HUES64 (cell line): Measurements from ENCODE around the gene PKD1.

ENCODE experiments used
- H3K27ac ChIP-seq: 2 replicates; pipeline ENCODE4 v1.7.0; 2013; ENCODE audit warnings: low read depth, low read length, inconsistent platforms
- H3K27me3 ChIP-seq: 2 replicates; pipeline ENCODE4 v1.6.1; 2013; ENCODE audit warnings: mild to moderate bottlenecking, low read length; ENCODE audit not compliant: insufficient read depth
- H3K36me3 ChIP-seq: 2 replicates; pipeline ENCODE4 v1.6.1; 2013; ENCODE audit warnings: mild to moderate bottlenecking, low read length; ENCODE audit not compliant: insufficient read depth
- H3K4me1 ChIP-seq: 2 replicates; pipeline ENCODE4 v1.6.1; 2013; ENCODE audit warnings: mild to moderate bottlenecking, low read length, moderate library complexity; ENCODE audit not compliant: insufficient read depth
- H3K4me3 ChIP-seq: 2 replicates; pipeline ENCODE4 v1.5.1; 2013; ENCODE audit warnings: mild to moderate bottlenecking, low read length, moderate library complexity
- H3K9ac ChIP-seq: 2 replicates; pipeline ENCODE4 v1.6.1; 2013; ENCODE audit warnings: mild to moderate bottlenecking, low read depth, low read length
- H3K9me3 ChIP-seq: 2 replicates; pipeline ENCODE4 v1.6.1; 2013; ENCODE audit warnings: low read depth, low read length; ENCODE audit not compliant: insufficient read depth
- WGBS: fragments of 150-250, 120-280 bp; methylation state at CpG from one replicate; pipeline ENCODE4 v1.1.7; 2013; ENCODE audit warnings: missing lambda C conversion rate; 5-methylcytosine and 5-hydroxymethylcytosine counted together

PKD1 gene

DNA sequence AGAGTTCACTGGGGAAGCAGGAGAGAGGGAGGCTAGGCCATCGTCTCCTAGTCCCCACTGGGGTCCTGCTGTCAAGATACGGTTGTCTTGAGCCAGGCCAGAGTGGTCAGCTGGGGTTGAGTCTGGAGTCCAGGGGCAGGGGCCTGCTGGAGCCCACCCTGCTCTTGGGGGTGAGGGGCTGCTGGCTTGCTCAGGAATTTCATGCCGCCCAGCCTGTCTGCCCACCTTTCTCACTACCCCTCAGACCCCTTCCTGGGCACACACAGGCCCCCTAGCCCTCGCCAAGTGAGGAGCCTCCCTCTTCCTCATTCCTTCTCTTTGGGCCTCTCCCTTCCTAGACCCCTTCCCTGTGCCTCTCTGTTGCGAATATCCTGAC lies 21.1 kb upstream of the PKD1 start:
- H3K4me3 ChIP-seq, result peak overlapping the region; percentile 71
- H3K27me3 ChIP-seq, result no peaks in the 10 kb centered on the region
- no peaks in the 10 kb centered on the region for H3K9me3 ChIP-seq
- peaks cover 32% of the 10 kb centered on the region for H3K36me3 ChIP-seq
- peak overlapping the region; percentile 88 for H3K9ac ChIP-seq
- 76% methylated on average over 5 of the region's 5 CpGs for WGBS
- H3K27ac ChIP-seq, result no peak overlapping the region
- H3K4me1 ChIP-seq, result peaks cover 21% of the 10 kb centered on the region

DNA sequence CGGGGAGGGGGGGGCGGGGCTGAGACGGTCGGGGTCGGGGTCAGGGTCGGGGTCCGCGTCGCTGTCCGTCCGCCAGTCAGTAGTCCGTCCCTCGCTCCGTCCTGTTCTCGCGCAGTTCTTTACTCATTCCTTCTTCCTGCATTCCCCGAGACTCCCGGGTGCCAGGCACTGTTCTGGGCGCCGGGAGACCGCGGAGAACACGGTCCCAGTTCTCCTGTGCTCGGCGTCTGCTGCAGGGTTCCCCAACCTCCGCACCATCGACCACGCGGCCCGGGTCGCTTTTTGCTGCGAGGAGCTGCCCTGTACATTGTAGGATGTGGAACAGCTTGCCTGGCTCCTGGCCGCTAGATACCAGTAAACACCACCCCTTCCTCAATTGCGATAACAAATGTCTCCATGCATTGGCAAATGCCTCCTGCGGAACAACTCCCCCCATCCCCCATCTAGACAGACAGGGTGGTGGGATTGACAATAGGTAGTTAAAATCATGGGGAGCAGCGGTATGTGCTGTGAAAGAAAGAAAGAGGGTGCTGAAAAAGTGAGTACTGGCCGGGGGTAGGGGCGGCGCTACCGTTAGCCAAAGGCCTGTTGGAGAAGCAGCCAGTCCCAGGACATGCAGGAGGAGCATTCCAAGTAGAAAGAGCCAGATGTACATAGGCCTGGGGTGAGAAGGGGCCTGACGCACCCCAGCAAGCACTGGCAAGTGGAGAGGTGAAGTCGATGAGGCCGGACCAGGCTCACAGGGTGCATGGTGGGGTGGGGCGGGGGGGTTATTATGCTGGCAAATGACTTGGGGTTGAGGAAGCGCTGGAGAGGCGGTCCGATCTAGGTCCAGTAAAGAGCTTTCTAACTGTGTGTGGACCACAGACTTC lies 20.5 kb upstream of the PKD1 start:
- peak overlapping the region; percentile 53 for H3K27ac ChIP-seq
- peak overlapping the region; percentile 88 for H3K9ac ChIP-seq
- no peaks in the 10 kb centered on the region for H3K27me3 ChIP-seq
- peaks cover 35% of the 10 kb centered on the region for H3K36me3 ChIP-seq
- no peaks in the 10 kb centered on the region for H3K9me3 ChIP-seq
- peak overlapping the region; percentile 71 for H3K4me3 ChIP-seq
- peaks cover 21% of the 10 kb centered on the region for H3K4me1 ChIP-seq
- WGBS, result 7% methylated on average over 45 of the region's 47 CpGs

DNA sequence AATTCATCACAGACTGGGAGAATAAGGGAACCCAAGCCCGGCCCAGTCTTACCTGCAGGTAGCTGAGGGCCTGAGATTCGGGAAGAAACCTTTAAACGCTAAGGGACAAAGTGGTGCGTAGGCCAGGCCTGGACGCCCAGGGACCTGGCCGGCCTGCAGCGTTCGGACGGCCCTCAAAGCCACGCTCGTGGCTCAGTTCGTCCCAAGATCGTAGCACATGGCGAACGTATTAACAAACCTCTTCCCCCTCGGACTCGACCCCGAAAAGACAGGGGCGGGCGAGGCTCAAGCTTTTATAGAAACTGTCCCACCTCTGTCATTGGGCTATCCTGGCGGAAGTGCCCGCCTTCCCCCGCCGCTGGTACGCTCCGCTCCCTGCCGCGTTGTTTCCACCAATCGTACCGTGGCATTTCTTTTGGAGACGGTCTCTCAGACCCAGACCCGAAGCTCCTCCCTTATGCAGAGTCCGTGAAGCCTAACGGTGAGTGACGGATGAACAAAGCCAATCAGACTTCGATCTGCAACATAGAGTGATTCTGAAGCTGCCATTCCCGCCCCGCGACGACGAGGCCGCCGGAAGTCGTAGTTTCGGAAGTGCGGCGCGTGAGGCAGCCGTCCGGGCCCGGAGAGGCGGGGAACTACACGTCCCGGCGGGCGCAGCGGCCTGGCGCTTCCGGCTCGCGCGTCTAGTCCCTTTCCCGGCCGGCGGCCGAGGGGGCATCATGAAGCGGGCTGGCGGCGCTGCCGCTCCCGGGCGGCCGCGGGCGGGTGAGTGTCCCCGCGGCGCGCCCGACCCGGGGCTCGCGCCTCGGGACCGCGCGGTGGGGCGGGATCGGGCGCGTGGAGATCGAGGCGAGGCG lies 19.6 kb upstream of the PKD1 start, which contains the start of gene TRAF7:
TRAF7 (plus strand) TSS at position 692 of the 860 bp plus-strand sequence. CDS start 8,139 bp downstream, outside the sequence.
- peak within 1 kb of the TSS; percentile 94 for H3K4me3 ChIP-seq
- H3K36me3 ChIP-seq, result peaks cover 35% of the 10 kb centered on the region
- H3K27ac ChIP-seq, result peak within 1 kb of the TSS; percentile 93
- peak within 1 kb of the TSS; percentile 100 for H3K9ac ChIP-seq
- no peaks in the 10 kb centered on the region for H3K27me3 ChIP-seq
- H3K9me3 ChIP-seq, result no peaks in the 10 kb centered on the region
- WGBS, result under 1% methylated on average over 82 of the region's 94 CpGs
- peaks cover 20% of the 10 kb centered on the region for H3K4me1 ChIP-seq

DNA sequence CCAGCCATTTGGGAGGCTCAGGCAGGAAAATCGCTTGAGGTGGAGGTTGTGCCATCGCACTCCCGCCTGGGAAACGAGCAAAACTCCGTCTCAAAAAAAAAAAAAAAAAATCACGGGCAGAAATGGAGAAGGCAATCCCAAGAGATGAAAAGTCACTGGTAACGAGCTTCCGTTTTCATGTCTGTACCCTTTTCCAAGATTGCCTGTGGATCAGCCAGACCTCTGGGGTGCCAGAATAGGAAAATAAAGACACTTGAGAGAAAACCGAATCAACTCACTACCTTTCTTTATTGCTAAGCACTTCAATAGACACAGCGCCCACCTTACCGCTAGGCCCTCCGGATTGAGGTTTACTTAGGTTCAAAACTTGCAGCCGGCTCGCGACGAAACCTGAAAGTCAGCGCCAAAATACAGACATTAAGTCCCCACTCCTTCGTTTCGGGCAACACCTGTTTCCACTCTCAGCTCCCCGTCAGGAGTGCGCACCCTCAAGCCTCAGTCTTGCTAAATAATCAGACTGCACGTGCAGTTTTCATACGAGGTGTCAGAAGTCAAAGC lies 18.9 kb upstream of the PKD1 start:
- Histone ChIP-seq H3K27me3 (no peaks in the 10 kb centered on the region), H3K4me3 (peak overlapping the region; percentile 94), H3K9ac (peak overlapping the region; percentile 100), H3K36me3 (peaks cover 35% of the 10 kb centered on the region), H3K27ac (peak overlapping the region; percentile 93), H3K9me3 (no peaks in the 10 kb centered on the region), H3K4me1 (peaks cover 22% of the 10 kb centered on the region)
- under 1% methylated on average over 23 of the region's 23 CpGs for WGBS

DNA sequence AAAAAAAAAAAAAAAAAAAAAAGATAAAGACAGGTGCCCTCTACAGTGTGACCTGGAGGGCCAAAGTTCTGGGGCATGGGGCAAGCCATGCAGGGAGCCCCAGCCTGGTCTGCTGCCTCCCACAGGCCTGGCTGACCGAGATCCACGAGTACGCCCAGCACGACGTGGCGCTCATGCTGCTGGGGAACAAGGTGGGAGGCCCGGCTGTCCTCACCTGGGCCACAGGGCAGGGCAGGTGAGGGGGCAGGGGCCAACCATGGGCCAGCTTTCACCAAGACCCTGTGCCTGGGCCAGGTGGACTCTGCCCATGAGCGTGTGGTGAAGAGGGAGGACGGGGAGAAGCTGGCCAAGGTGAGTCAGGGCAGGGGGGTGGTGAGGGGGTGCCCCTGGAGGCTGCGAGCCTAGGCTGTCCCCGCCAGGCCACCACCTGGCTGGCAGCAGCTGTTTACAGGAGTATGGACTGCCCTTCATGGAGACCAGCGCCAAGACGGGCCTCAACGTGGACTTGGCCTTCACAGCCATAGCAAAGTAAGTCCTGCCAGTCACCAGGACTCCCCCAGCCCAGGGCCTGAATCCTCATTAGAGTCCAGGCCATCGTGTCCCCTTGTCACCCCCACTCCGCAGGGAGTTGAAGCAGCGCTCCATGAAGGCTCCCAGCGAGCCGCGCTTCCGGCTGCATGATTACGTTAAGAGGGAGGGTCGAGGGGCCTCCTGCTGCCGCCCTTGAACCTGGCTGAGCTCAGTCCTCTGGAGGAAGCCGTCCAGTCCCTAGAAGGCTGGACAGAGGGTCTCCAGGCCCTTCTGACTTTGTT lies 17.2 kb upstream of the PKD1 start:
- Histone ChIP-seq H3K27ac (peak overlapping the region; percentile 93), H3K4me1 (peaks cover 18% of the 10 kb centered on the region), H3K36me3 (peaks cover 35% of the 10 kb centered on the region), H3K27me3 (no peaks in the 10 kb centered on the region; the same call in 1 of the 2 replicates), H3K4me3 (peak overlapping the region; percentile 94), H3K9ac (peak overlapping the region; percentile 100), H3K9me3 (no peaks in the 10 kb centered on the region)
- 36% methylated on average over 25 of the region's 25 CpGs for WGBS

- H3K4me1 ChIP-seq, result peaks cover 18% of the 10 kb centered on the region
- no peaks in the 10 kb centered on the region for H3K9me3 ChIP-seq
- H3K27ac ChIP-seq, result peak overlapping the region; percentile 93
- no peaks in the 10 kb centered on the region; the same call in 1 of the 2 replicates for H3K27me3 ChIP-seq
- peaks cover 35% of the 10 kb centered on the region for H3K36me3 ChIP-seq
- 61% methylated on average over 13 of the region's 13 CpGs for WGBS
- peak overlapping the region; percentile 100 for H3K9ac ChIP-seq
- 0 out of 2 replicates have a peak overlapping the region, but pooled peaks have one; percentile 94 for H3K4me3 ChIP-seq
Observed at GRCh38 chr16:2151188-2152091, 15.7 kb upstream of the PKD1 start.

DNA sequence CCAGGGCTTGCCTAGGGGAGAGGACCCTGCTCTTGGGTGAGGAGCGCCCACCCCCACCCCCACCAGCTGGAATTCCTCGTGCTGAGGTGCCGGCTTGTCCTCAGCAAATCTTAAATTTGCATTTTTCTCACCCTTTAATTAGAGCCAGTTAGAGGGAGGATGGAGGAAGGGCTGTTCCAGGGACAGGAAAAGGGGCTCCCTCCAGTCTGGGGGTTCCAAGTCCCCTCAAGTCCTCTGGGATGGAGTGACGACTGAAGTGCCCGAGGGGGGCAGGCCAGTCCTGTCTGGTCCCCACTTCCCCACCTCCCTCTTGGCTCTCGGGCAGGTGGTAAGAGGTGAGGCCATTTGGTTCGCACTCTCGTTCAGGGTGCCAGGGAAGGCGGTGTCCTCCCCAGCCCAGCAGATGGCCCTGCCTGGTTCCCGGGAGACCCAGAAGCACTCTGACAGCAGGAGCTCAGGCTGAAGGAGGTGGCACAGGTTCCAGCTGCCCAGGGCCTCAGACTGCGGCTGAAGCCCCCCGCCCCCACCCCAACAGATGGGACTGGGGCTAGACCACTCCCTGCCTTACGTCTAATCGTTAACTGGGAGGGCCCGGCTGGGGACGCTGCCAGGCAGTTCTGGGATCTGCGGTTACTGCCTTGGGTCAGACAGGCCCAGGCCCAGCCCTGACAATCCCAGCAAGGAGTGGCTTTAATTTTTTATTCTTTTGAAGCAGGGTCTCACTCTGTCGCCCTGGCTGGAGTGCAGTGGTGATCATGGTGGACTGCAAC lies 14.9 kb upstream of the PKD1 start:
- H3K4me3 ChIP-seq, result peak overlapping the region; percentile 56; the same call in 1 of the 2 replicates
- H3K4me1 ChIP-seq, result peaks cover 18% of the 10 kb centered on the region
- H3K27ac ChIP-seq, result peak overlapping the region; percentile 8; the same call in 1 of the 2 replicates
- H3K27me3 ChIP-seq, result no peaks in the 10 kb centered on the region; the same call in 1 of the 2 replicates
- 9% methylated on average over 16 of the region's 18 CpGs for WGBS
- H3K9ac ChIP-seq, result peak overlapping the region; percentile 100
- no peaks in the 10 kb centered on the region for H3K9me3 ChIP-seq
- H3K36me3 ChIP-seq, result peaks cover 35% of the 10 kb centered on the region

DNA sequence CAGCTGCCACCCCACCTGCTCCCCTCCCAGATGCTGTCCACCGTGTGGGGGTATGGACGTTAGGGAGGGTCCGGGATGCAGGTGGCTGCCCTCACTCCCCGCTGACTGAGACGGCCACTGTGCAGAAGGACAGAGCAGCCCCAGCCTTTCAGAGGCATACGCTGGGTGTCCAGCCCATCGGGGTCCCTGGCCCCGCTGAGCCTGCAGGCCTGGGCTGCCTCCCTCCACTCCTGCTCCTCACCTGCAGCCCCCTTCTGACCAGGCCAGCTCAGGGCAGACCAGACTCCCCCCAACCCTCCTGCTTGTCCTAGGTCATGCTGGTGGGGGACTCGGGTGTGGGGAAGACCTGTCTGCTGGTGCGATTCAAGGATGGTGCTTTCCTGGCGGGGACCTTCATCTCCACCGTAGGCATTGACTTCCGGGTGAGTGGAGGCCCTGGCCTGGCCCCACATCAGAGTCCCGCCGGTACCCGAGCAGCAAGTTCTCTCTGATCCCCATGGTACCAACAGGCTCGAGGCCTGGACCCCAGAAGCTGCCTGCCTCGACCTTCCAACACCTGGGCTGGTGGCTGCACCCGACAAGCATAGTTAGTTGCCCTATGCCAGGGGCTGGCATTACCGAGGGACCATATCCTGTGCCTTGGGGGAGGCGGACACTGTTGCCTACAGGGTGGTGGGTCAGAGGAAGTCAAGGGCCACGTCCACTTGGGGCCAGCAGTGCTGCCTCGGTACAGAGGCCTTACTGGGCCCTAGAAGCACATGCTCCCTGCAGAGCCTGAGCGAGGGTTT lies 14.1 kb upstream of the PKD1 start:
- 12% methylated on average over 24 of the region's 24 CpGs for WGBS
- Histone ChIP-seq H3K36me3 (peaks cover 33% of the 10 kb centered on the region), H3K27me3 (no peaks in the 10 kb centered on the region; the same call in 1 of the 2 replicates), H3K27ac (peak overlapping the region; percentile 8; the same call in 1 of the 2 replicates), H3K4me3 (peak overlapping the region; percentile 56), H3K4me1 (peaks cover 18% of the 10 kb centered on the region), H3K9ac (peak overlapping the region; percentile 100), H3K9me3 (no peaks in the 10 kb centered on the region)
